ENCODE measurements around the gene CDC123. TPM values are rescaled to one million over a fixed set of nuclear protein-coding genes. Genes with fewer than 3 reads are reported as not detected.
"Not testable (repeated sequence)": the region's sequence is repeated elsewhere in the genome, so short reads cannot be mapped to it uniquely, and the experiment has no call there.

Gene CDC123
- total RNA-seq, 1 experiment from 2014 or later, result 138 TPM

DNA sequence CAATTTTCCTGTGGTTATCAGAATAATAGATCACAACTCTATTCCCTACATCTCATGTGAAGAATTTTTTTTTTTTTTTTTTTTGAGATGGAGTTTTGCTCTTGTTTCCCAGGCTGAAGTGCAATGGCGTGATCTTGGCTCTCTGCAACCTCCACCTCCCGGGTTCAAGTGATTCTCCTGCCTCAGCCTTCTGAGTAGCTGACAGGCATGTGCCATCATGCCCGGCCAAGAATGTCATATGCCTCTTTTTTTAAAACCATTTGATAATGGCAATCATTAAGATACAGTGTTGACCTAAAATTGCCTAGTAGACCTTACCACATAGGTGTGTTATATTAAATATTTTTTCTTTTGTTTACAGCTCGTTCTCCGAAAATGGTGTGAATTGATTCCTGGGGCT, 38.7 kb downstream of the CDC123 start:
- not testable (repeated sequence) for DNase-seq (ENCODE audit: extremely low read depth, low read depth)

DNA sequence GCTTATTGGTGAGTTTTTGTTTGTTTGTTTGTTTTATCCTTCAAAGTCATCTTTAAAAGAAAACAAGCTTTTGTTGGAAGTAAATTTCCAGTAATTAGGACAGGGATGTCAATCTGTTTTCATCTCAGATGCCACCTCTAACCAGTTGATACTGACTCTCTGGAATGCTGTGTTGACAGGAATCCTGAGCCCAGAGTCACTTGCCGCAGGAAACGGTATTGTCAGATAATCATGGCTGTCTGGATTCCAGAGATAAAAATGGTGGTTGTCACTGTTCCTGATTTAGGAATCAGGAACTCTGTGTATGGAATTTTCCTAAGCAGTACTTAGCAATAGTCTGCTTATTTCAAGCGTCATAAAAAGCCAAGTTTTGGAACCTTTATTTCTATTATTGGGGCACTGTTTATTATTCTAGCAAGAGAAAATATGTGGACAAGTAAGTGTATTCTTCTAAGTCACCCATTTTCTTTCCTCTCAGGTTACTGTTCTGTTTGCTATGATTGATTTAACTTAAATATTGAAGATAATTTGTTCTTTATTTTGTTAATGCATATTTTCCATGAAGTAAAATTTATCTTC, 39.2 kb downstream of the CDC123 start:
- DNase-seq (ENCODE audit: extremely low read depth, low read depth), result no peak

GRCh38 chr10:12235796-12236195, 39.8 kb downstream of the CDC123 start:
- no peak for DNase-seq (ENCODE audit: extremely low read depth, low read depth)

DNA sequence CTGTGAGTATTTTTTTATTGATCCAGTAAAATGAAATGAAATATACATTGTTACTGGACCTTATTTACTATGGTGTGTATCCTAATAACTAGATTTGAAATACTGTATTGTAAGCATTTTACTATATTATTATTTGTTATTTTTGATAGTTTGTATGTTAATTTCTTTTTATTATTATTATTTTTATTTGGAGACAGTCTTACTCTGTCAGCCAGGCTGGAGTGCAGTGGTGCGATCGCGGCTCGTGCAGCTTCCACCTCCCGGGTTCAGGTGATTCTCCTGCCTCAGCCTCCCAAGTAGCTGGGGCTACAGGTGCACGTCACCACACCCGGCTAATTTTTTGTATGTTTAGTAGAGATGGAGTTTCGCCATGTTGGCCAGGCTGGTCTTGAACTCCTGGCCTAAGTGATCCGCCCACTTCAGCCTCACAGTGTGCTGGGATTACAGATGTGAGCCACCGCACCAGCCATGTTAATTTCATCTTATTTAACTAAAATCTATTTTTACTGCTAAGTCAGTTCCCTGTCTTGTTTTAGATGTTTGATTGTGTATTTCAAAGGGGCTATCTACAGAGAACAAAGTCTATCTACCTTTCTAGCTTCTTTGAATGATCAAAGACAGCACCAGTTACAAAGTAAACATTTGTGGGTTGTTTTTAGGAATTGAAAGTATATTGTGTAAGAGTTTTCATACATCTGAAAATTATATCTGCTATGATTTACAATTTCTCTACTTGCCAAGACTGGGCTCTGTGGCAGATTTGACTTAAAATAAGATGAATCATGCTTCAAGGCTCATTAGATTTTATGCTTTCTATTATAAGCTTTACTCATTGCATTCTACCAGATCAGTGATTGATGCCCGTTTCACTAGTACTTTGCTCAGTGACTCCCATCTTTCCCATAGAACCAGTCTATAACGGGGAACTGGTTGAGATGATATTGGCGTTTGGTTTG, 41.6 kb downstream of the CDC123 start:
- DNase-seq (ENCODE audit: extremely low read depth, low read depth), result no peak

GRCh38 chr10:12238821-12239220, 42.8 kb downstream of the CDC123 start:
- DNase-seq (ENCODE audit: extremely low read depth, low read depth), result no peak

DNA sequence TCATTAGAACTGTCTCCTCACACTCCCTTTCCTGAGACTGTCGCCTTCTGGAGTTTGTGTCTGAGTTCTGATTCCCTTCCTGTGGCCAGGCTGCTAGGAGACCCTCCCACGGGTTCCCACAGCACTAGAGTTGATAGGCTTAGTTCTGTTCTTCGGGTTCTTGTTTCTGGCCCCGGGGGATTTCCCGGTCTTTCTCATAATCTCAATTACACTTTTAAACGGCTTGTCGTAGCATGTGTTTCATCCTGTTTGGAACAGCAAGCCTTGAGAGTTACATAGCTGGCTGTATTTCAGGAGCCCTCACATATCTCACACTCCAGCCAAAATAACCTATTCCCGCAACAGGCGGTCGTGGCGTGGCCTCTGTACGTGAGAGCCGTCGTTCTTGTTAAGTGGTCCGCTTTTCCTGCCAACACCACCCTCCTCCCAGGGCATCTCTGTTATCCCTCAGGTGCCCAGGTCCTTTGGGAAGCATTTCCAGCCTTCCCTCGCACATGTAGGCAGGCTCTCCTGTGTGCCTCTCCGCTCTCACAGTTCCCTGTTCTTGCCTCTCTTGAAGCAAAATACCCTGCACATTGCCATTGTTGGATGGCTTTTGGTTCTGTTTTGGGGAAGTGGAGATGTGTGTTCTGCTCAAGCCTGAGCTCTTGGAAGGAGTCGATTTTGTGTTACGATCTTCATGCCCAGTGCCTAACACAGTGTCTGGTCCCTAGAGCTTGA, 46.0 kb downstream of the CDC123 start:
- no peak for DNase-seq (ENCODE audit: extremely low read depth, low read depth)

- DNase-seq (ENCODE audit: extremely low read depth, low read depth), result no peak
Measured at GRCh38 chr10:12243864-12244620, 48.1 kb downstream of the CDC123 start.

DNA sequence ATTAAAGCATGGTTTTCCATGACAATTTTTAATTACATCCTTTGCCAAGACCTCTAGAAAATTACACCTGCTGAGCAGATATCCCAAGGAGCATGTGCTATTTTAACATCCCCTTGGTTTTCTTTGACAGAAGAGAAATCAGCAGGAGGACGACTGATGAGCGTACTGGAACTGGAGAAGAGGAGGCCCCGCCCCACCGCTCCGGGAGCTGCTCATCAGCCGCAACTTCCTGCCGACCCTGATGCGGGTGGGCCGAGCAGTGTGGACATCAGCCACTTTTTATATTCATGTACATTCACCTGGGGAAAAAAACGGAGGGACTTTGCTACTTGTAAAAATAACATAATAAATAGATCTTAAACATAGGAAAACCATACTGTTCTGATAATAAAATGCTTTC, 54.2 kb downstream of the CDC123 start:
- no peak for DNase-seq (ENCODE audit: extremely low read depth, low read depth)

DNA sequence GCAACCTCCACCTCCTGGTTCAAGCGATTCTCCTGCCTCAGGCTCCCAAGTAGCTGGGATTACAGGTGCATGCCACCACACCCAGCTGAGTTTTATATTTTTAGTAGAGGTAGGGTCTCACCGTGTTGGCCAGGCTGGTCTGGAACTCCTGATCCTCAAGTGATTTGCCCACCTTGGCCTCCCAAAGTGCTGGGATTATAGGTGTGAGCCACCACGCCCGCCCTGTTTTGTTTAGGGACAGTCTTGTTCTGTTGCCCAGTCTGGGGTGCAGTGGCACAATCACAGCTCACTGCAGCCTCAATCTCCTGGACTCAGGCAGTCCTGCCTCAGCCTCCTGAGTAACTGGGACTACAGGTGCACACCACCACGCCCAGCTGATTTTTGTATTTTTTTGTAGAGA, 54.7 kb downstream of the CDC123 start:
- not testable (repeated sequence) for DNase-seq (ENCODE audit: extremely low read depth, low read depth)

GRCh38 chr10:12251581-12251980, 55.6 kb downstream of the CDC123 start:
- DNase-seq (ENCODE audit: extremely low read depth, low read depth), result no peak

GRCh38 chr10:12252882-12253546, 57.0 kb downstream of the CDC123 start:
- no peak for DNase-seq (ENCODE audit: extremely low read depth, low read depth)

GRCh38 chr10:12255048-12255447, 59.1 kb downstream of the CDC123 start:
- no peak for DNase-seq (ENCODE audit: extremely low read depth, low read depth)

DNA sequence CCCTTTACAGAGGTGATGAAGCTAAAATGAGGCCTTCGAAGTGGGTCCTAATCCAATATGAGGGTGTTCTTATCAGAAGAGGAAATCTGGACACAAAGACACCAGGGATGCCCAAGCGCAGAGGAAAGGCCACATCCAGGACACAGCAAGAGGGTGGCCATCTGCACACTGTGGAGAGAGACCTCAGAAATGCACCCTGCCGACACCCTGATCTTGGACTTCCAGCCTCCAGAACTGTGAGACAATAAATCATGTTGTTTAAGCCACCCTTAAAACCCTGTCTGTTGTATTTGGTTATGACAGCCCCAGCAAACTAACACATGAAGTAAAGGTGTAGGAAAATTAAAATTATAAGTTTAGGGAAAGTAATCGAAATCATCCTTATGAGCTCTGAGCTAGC, 64.0 kb downstream of the CDC123 start:
- no peak for DNase-seq (ENCODE audit: extremely low read depth, low read depth)

DNA sequence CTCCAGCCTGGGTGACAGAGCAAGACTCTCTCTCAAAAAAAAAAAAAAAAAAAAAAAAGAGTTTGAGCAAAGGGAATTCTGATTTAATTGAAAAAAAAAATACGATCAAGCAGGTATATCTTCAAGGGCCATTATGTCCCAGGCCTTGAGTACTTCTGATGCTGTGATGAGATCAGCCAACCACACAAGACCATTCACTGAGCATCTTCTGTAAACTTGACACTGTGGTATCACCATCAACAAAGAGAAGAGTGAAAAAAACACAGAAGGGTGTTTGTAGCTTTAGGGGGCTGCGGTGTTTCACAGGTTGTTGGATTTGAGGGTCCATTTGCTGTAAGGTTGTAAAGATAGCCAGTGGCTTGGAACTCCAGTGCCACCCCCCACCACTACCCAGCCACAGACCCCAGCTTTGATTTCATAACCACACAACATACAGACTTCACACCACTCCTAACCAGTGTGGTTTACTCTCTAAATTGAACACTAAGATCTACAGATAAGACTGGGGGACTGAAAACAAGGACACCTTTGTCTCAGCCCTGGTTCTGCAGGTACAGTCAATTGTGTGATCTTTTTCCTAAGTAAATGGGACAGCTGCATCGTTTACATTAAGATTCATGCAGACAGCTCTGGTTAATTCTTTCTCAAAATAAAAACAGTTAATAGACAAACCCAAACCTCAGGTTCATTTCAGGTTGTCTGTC, 66.4 kb downstream of the CDC123 start:
- no peak for DNase-seq (ENCODE audit: extremely low read depth, low read depth)

DNA sequence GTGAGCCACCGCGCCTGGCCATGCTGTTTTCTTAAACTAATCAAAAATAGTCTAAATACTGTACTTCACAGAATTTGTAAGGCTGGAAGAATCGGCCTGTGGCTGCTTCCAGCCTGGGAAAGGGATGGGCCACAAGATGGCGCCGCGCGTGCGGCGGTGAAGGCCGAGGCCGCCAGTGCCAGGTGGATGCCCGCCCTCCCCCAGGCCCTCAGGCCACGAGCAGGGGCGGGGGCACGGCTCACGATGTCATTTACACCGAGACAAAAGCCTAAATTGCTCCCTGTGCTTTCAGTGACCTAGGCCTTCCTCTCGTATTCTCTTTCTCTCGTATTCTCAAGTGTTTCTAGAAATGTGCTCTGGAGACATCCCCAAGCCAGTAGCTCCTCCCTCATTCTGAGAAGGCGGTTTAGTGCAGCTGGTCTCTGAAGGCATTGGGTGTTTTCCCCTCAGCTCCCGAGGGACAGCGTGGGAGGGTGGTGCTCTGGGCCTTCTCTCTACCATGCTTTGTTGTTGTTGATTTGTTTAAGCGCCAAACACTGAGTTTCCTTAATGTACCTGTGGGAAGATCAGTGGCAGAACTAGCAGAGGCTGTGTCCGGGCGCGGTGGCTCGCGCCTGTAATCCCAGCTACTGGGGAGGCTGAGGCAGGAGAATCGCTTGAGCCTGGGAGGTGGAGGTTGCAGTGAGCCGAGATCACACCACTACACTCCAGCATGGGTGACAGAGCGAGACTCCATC, 68.4 kb downstream of the CDC123 start:
- DNase-seq (ENCODE audit: extremely low read depth, low read depth), result peak; percentile 41

DNA sequence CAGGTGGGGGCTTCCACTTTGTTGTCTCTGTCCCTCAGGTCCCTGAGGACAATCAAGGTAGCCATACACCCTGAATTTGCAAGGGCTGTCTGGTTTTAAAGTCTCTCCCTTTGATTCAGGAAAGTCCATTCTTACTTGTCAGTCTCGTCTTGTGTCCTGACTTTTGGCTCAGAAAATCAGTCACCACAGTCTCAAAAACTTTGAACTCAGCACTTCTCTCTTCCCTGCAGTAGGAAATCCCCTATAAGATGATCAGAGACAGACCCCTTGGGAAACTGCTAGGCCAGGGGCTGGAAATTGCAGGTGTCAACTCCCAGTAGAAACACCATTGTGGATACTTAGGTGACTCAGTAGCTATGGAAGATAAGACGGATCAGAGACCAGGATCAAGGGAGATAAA, 73.1 kb downstream of the CDC123 start:
- DNase-seq (ENCODE audit: extremely low read depth, low read depth), result no peak

DNA sequence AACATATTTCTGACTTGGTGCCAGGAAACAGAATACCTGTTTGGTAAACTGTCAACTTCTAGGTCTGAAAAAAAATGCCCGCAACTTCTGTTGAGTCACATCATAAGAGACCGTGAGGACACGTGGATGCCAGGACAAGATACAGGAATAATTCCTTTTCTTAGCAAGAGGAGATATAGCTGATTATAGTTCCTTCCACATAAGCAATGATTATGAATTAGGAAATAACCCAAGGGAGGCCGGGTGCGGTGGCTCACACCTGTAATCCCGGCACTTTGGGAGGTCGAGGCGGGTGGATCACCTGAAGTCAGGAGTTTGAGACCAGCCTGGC, 75.2 kb downstream of the CDC123 start:
- DNase-seq (ENCODE audit: extremely low read depth, low read depth), result no peak

- DNase-seq (ENCODE audit: extremely low read depth, low read depth), result not testable (repeated sequence)
Measured at GRCh38 chr10:12277862-12278261, 81.9 kb downstream of the CDC123 start.

- DNase-seq (ENCODE audit: extremely low read depth, low read depth), result no peak
Measured at GRCh38 chr10:12279281-12279680, 83.3 kb downstream of the CDC123 start.
